Muscle of leg (tissue), 16 donors: Measurements from ENCODE around the gene MANEAL. TPM values are rescaled to one million over a fixed set of nuclear protein-coding genes. Genes with fewer than 3 reads are reported as not detected.
A peak's percentile ranks its signal among the peaks of the same experiment; 100 is the strongest.

Source experiments
- DNase-seq: peaks from one replicate; pipeline ENCODE4 v3.0.0; 2013
- H3K27ac ChIP-seq: one replicate; pipeline ENCODE4 v1.5.1; 2013; ENCODE audit warnings: mild to moderate bottlenecking, low read length, control low read depth
- H3K27me3 ChIP-seq: one replicate; pipeline ENCODE4 v1.6.1; 2013; ENCODE audit warnings: low read length; ENCODE audit not compliant: control insufficient read depth, insufficient read depth
- H3K36me3 ChIP-seq: one replicate; pipeline ENCODE4 v1.6.1; 2013; ENCODE audit warnings: low read length; ENCODE audit not compliant: control insufficient read depth, insufficient read depth
- H3K4me1 ChIP-seq: one replicate; pipeline ENCODE4 v1.6.1; 2013; ENCODE audit warnings: low read length; ENCODE audit not compliant: control insufficient read depth, insufficient read depth
- H3K4me3 ChIP-seq: one replicate; pipeline ENCODE4 v1.5.1; 2013; ENCODE audit warnings: low read length, control low read depth
- H3K9me3 ChIP-seq: replicated peaks from 2 replicates; pipeline ENCODE4 v1.6.1; 2013; ENCODE audit warnings: low read depth, low read length; ENCODE audit not compliant: control insufficient read depth
- WGBS: methylation state at CpG from one replicate; pipeline ENCODE4 v1.1.5; 2013; ENCODE audit warnings: missing lambda C conversion rate; ENCODE audit not compliant: insufficient coverage; 5-methylcytosine and 5-hydroxymethylcytosine counted together
- long read RNA-seq, 11 donors: transcript quantifications; one replicate each; lab custom pipeline, GENCODE V29; 2026
- polyA plus RNA-seq, 8 donors: library from polyadenylated mRNA; unstranded; fragments of 120-200 nt; gene quantifications; one replicate each; pipeline versions ENCODE4 v1.2.1 to v1.2.3, GENCODE V29; 2013; ENCODE audit warnings: inconsistent platforms in 1 of 8, low replicate concordance in 1 of 8; ENCODE audit not compliant: insufficient read length in 8 of 8, insufficient read depth in 1 of 8
- total RNA-seq: library from RNA; stranded (reverse); fragments of 120-200 nt; gene quantifications from one replicate; pipeline ENCODE4 v1.2.4, GENCODE V29; 2013

The MANEAL gene
- total RNA-seq (2.7 TPM), polyA plus RNA-seq (1 to 10 TPM; 2.0 to 3.7 (median 2.7) TPM)
- long read RNA-seq, donor 1 = 0 reads
- long read RNA-seq, donor 2 = 0 reads
- long read RNA-seq, donor 3 = 0 reads
- long read RNA-seq, donor 4, partial matches to known transcripts = 0 of 1 reads
- long read RNA-seq, donor 4, other reads (novel, unspliced or antisense) = 0 of 1 reads
- long read RNA-seq, donor 5 = 0 reads
- long read RNA-seq, donor 6, partial matches to known transcripts = 0 of 1 reads
- long read RNA-seq, donor 6, other reads (novel, unspliced or antisense) = 0 of 1 reads
- long read RNA-seq, donor 7, partial matches to known transcripts = 0 of 1 reads
- long read RNA-seq, donor 7, other reads (novel, unspliced or antisense) = 0 of 1 reads
- long read RNA-seq, donor 8 = 0 reads
- long read RNA-seq, donor 9, partial matches to known transcripts = 5 of 9 reads
- long read RNA-seq, donor 9, other reads (novel, unspliced or antisense) = 0 of 9 reads
- long read RNA-seq, donor 10 = 0 reads
- long read RNA-seq, donor 11, partial matches to known transcripts = 0 of 2 reads
- long read RNA-seq, donor 11, other reads (novel, unspliced or antisense) = 0 of 2 reads

- DNase-seq = peak; percentile 64
- no peaks in the 10 kb centered on the region for H3K9me3 ChIP-seq
- no peak within 1 kb of the TSS for H3K27ac ChIP-seq
- H3K4me3 ChIP-seq = peak within 1 kb of the TSS; percentile 32
- H3K36me3 ChIP-seq = no peaks in the 10 kb centered on the region
- WGBS = under 1% methylated on average over 79 of the region's 82 CpGs
- peaks cover 14% of the 10 kb centered on the region for H3K4me1 ChIP-seq
- H3K27me3 ChIP-seq = peaks cover 23% of the 10 kb centered on the region
These were observed at the start of gene MANEAL for GRCh38 chr1:37793773-37794371. TSS of gene MANEAL (plus strand) at chr1:37793847. CDS start at chr1:37794183, 336 bp downstream.

- Histone ChIP-seq H3K36me3 (no peaks in the 10 kb centered on the region), H3K4me1 (no peaks in the 10 kb centered on the region), H3K9me3 (no peaks in the 10 kb centered on the region), H3K4me3 (no peak overlapping the region), H3K27ac (no peak overlapping the region), H3K27me3 (peaks cover 11% of the 10 kb centered on the region)
- WGBS = no CpG with 5 or more reads among the region's 3 CpGs
- DNase-seq = no peak
These were observed 46.8 kb upstream of the MANEAL start for GRCh38 chr1:37746806-37747205.

GRCh38 chr1:37748565-37748964 is 45.1 kb upstream of the MANEAL start:
- no peak for DNase-seq
- Histone ChIP-seq H3K4me1 (no peaks in the 10 kb centered on the region), H3K36me3 (no peaks in the 10 kb centered on the region), H3K27ac (no peak overlapping the region), H3K9me3 (no peaks in the 10 kb centered on the region), H3K27me3 (peaks cover 24% of the 10 kb centered on the region), H3K4me3 (no peak overlapping the region)
- WGBS = no CpG with 5 or more reads among the region's 1 CpG

GRCh38 chr1:37752213-37752582 is 41.4 kb upstream of the MANEAL start:
- no peaks in the 10 kb centered on the region for H3K9me3 ChIP-seq
- no peaks in the 10 kb centered on the region for H3K4me1 ChIP-seq
- DNase-seq = no peak
- 17% methylated on average over 5 of the region's 11 CpGs for WGBS
- no peak overlapping the region for H3K27ac ChIP-seq
- peaks cover 54% of the 10 kb centered on the region for H3K27me3 ChIP-seq
- H3K4me3 ChIP-seq = no peak overlapping the region
- H3K36me3 ChIP-seq = no peaks in the 10 kb centered on the region

GRCh38 chr1:37752583-37753471 is 40.8 kb upstream of the MANEAL start:
- no peak for DNase-seq
- Histone ChIP-seq H3K4me3 (no peak overlapping the region), H3K4me1 (no peaks in the 10 kb centered on the region), H3K9me3 (no peaks in the 10 kb centered on the region), H3K36me3 (no peaks in the 10 kb centered on the region), H3K27ac (no peak overlapping the region), H3K27me3 (peaks cover 54% of the 10 kb centered on the region)
- 1% methylated on average over 100 of the region's 105 CpGs for WGBS

- WGBS = 4% methylated on average over 44 of the region's 52 CpGs
- Histone ChIP-seq H3K4me1 (no peaks in the 10 kb centered on the region), H3K36me3 (no peaks in the 10 kb centered on the region), H3K9me3 (no peaks in the 10 kb centered on the region), H3K27ac (no peak overlapping the region), H3K27me3 (peaks cover 54% of the 10 kb centered on the region), H3K4me3 (no peak overlapping the region)
- DNase-seq = no peak
These were observed 40.0 kb upstream of the MANEAL start for GRCh38 chr1:37753473-37754321.

GRCh38 chr1:37755290-37755689 is 38.4 kb upstream of the MANEAL start:
- no peak overlapping the region for H3K27ac ChIP-seq
- no CpG with 5 or more reads among the region's 1 CpG for WGBS

GRCh38 chr1:37755951-37756560 is 37.6 kb upstream of the MANEAL start:
- DNase-seq = no peak
- 44% methylated on average over 2 of the region's 4 CpGs for WGBS
- Histone ChIP-seq H3K9me3 (no peaks in the 10 kb centered on the region), H3K4me1 (no peaks in the 10 kb centered on the region), H3K27me3 (peaks cover 51% of the 10 kb centered on the region), H3K36me3 (no peaks in the 10 kb centered on the region), H3K27ac (no peak overlapping the region), H3K4me3 (no peak overlapping the region)

More at GRCh38 chr1:37755290-37755689, 38.4 kb upstream of the MANEAL start:
- no peaks in the 10 kb centered on the region for H3K36me3 ChIP-seq
- H3K4me3 ChIP-seq = no peak overlapping the region
- peaks cover 55% of the 10 kb centered on the region for H3K27me3 ChIP-seq
- DNase-seq = no peak
- H3K9me3 ChIP-seq = no peaks in the 10 kb centered on the region
- no peaks in the 10 kb centered on the region for H3K4me1 ChIP-seq

GRCh38 chr1:37759451-37759850 is 34.2 kb upstream of the MANEAL start:
- Histone ChIP-seq H3K27ac (no peak overlapping the region), H3K9me3 (no peaks in the 10 kb centered on the region), H3K4me3 (no peak overlapping the region), H3K4me1 (no peaks in the 10 kb centered on the region), H3K27me3 (peaks cover 51% of the 10 kb centered on the region), H3K36me3 (no peaks in the 10 kb centered on the region)
- no peak for DNase-seq
- no CpG with 5 or more reads among the region's 2 CpGs for WGBS
